HG03442 (cell line): Measurements from ENCODE around the gene FGL2.
"Not testable (repeated sequence)": the region's sequence is repeated elsewhere in the genome, so short reads cannot be mapped to it uniquely, and the experiment has no call there.

Experiments
- ATAC-seq: cut with Tn5 transposase; IDR thresholded peaks from one replicate; pipeline ENCODE4 v1.9.1; 2021; ENCODE audit warnings: mild to moderate bottlenecking, moderate library complexity; ENCODE audit not compliant: unreplicated experiment

FGL2 gene

DNA sequence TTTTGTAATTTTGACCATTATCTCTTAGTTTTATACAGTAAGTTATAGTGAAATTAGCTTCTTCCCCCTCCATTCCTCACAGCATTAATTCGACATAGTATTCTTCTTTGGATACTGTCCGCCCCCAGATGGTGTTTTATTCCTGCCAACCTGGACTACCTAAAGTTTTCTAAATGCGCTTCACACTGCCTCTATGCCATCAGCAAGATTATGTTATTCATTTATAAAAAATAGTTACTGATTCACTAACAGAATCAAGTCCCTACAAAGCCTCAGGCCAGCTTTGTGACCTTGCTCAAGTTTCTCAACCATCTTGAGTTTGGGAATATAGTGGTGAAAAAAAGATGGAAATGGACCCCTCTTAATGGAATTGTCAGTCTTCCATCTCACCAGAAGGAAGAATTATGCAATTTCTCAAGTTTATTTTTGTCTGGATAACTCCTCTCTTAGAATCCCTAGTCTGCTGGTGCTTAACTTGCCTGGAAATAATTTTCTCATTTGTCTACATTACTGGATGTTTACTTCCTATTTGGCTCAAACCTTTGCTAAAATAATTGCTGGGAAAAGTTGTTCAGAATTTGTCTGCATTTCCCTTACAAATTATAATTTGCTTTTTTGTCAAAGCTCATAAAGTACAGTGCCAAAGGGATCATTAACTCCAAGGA lies 16.7 kb upstream of the FGL2 start:
- ATAC-seq = no peak

DNA sequence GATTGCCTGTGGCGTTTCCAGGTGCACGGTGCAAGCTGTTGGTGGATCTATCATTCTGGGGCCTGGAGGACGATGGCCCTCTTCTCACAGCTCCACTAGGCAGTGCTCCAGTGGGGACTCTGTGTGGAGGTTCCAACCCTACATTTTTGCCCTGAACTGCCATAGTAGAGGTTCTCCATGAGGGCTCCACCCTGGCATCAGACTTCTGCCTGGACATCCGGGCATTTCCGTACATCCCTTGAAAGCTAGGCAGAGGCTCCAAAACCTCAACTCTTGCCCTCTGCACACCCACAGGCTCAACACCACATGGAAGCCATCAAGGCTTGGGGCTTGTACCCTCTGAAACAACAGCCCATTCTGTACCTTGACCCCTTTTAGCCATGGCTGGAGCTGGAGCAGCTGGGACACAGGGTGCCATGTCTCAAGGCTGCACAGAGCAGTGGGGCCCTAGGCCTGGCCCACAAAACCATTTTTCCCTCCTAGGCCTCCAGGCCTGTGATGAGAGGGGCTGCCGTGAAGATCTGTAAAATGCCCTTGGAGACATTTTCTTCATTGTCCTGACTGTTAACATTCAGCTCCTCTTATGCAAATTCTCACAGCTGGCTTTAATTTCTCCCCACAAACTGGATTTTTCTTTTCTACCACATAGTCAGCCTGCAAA lies 10.0 kb upstream of the FGL2 start:
- ATAC-seq = no peak

DNA sequence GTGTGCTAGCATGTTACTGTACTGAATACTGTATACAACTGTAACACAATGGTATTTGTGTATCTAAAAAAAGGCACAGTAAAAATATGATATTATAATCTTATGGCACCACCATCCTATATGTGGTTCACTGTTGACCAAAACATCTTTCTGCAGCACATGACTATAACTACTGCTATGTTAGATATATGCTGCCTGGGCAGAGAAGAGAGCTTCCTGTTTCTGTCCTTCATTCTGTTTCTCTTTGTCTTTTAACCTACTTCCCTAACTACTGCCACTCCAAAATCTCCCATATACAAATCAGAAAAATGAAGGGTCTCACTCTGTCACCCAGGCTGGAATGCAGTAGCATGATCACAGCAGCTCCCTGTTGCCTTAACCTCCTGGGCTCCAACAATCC lies 8.8 kb upstream of the FGL2 start:
- ATAC-seq = no peak

DNA sequence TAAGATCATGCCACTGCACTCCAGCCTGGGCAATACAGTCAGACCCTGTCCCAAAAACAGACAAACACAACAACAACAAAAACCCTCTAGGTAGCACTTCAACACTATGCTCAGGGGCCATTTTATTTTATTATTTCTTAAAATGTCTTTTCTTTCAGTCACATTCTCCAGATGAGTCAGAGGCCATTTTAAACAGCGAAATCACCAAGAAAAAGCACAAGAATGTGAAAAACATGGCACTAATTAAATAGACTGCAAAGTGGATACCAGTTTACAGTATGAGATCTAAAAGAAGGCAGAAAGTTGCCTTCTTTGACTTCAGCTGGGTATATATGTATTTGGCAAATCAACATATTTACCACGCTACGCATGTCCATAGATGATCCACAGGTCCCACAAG lies 6.1 kb upstream of the FGL2 start:
- ATAC-seq = no peak

DNA sequence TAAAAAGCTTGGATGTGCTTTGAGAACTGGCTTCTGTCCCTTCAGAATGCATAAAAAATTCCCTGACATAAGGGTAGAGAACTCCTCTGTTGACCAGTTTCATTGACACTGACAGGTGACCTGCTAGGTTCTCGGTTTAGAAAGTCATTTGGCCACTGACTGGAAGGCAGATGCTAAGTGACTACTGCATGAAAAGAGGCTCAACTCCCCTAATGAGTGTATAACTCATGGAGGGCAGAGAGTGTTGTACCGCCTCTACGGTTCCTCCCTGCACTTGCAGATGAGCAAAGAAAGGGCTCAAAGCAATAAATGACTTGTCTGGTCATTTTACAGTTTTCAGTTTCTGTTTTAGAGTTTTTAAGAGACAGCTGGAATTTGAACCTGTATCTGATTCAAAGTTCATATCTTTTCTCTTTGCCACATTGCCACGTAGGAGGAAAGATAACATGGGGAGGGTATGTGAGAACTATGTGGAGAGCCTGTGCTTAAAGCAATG lies 2.9 kb upstream of the FGL2 start:
- ATAC-seq = peak; percentile 98

DNA sequence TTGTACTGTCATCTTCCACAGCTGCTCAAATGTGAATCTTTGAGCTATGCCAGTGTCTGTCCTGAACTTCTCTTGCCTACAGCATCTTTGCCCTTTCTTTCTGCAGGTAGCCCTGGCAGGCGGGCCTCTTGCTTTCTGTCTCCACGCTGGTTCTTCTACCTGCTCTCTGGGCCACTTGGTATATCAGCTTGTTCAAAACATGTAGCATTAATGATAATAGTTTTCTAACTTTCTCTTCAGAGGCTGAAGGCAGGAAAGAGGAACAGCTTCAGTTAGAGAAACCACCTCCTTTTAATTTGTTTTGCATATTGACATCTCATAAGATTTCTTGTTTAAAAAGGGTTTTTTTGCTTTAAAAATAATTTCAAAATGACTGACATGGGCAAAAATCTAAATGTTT lies 923 bp upstream of the FGL2 start:
- no peak for ATAC-seq

DNA sequence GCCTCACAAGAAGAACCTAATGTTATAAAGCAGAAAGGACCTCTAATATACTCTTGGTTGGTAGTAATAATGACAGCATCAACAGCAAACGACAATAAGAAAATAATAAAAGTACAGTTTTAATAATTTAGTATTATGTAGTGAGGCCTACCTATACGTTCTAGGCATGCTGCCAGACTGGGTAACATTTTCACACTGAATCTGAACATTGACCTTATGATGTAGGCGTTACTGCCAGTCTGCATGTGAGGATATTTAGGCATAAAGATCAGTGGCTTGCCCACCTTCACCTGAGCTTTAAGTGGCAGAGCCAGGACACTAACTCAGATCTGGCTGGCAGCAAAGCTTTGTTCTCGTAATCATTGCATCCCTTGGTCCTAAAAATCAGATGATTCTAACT lies 2.5 kb downstream of the FGL2 start:
- ATAC-seq = no peak

DNA sequence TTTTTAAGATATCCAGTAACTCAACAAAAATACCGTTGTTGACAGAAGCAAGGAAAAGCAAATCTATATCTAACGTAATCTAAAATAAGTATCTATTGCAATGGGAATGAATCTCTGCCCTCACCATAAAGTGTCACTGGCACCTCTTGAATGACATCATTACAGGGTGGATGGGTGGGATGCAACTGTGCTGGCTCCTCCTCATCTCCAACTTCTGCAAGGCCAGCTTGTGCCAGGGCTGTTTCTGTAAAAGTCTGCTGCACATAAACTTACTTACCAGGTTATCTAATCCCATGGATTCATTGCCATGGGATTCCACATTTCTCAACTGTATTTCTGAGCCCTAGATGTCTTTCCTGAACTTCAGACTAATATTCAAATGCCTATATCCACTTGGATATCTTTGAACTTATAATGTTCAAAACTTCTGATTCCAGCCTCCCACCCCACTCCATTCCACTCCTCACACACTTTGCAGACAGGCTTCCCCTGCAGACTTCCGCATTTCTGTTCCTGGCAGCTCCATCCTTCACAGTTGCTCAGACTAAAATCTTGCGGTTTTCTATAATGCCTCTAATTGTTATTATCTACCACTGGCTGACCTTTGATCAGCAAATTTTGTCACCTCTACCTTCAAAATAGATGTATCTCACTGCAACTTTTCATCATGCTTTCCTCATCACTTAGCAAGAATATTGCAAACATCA lies 10.7 kb downstream of the FGL2 start:
- ATAC-seq = no peak

DNA sequence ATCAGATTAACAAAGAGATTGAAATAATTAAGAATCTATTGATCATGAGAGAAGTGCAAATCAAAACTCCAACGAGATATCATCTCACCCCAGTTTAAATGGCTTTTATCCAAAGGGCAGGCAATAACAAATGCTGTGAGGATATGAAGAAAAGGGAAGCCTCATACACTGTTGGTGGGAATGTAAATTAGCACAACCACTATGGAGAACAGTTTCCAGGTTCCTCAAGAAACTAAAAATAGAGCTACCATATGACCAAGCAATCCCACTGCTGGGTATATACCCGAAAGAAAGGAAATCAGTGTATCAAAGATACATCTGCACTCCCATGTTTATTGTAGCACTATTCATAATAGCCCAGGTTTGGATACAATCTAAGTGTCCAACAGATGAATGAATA lies 13.8 kb downstream of the FGL2 start:
- no peak for ATAC-seq

DNA sequence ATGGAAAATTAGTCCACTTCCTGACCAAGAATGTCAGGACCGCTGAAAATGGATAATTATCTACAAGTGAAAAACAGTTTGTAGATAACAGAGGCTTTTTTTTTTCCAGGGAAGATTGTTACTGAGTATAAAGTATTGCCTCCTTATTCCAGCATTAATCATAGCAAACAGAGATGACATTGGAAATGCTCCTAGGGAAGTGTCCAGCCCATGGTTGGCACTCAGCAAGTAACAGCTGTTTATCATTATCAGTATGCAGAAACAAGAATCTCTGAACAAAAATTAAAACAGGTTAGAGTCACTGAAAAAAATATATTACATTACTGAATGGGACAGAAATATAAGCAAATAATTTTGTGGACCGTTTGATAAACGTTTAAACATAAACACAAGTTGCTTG lies 14.6 kb downstream of the FGL2 start:
- ATAC-seq = no peak

DNA sequence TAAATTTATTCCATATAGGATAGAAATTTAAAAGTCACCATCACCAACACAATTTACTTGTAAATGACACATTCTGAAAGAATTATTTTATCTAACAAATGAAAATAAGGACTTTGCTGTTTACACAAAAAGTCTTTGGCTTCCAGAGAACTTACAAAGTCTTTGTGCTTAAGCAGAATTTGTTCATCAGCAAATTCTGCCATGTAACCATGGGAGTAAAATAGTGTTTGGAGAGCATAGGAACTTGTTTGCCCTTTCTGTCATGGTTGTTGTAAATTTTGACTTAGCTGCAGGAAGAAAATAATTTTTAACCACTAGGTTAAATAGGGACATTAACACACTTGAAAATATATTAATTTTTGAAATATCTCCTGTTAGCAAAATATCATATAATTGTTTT lies 15.2 kb downstream of the FGL2 start:
- no peak for ATAC-seq

DNA sequence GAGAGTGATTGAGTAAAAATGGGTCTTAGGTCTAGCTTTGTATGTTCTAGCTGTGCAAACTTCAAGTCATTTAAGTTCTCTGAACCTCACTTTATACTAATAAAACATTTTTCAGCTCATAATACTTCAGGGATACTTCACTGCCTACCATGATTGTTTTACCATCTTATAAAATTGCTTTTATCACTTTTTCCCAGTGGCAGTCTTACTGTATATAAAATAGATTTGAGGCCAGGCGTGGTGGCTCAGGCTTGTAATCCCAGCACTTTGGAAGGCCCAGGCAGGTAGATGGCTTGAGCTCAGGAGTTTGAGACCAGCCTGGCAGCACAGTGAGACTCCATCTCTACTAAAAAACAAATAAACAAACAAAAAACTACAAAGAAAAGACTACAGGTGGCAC lies 17.4 kb downstream of the FGL2 start:
- no peak for ATAC-seq

DNA sequence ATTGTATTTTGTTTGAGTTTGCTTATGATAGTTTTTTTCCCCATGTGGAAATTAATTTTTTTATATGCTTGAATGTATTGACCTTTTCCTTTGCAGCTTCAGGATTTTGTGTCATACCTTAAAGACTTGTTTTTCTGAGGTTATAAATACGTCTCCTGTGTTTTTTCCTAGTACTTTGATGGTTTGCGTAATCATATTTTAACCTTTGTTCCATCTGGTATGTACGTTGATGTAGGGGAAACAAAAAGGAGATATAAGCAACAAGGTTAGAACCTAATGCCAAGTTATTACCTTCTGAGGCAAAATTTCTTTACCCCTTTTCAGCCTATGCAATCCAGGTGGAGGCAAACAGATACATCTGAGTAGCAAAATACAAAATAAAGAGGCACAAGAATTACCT lies 17.9 kb downstream of the FGL2 start:
- no peak for ATAC-seq

DNA sequence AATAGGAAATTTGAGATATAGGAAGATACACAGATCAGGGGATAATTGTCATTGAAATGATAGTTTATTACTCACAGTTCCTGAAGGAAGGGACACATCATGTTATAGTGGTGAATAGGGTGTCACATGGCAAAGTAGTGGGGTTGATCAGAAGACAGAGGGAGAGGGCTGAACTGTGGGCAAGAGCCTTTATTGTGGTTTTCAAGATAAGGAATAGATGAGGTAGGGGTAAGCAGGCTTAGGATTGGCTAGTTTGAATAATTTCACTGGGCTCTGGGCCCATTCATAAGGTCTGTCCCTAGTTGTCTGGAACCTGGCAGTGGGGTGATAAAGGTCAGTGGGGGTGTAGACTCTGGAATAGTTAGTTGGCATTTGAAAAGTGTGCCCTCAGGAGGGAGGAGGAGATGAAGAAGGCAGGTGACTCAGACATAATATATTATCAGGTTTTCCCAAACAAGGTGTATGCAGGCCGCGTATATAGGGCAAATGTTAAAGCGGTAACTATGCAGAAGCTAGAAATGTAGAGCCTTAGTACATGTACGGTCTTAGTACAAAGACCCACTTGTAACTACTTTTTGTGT lies 18.5 kb downstream of the FGL2 start:
- ATAC-seq = no peak

DNA sequence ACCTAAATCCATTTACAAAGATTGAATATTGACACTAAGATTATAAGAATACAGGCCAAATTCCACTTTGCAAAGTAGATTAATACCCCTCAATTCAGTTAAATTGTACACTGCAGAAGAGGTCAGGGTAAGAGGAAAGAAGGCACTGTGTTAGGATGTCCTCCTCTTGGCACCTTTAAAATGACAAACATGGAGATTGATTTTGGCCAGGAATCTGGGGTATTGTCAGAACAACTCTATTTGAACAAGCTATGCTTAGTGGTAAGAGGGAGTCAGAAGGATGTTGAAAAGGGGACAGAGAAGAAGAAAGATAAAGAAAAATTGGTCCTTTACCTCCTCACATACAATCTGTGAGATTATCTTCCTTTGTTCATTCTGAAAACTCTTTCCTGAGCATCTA lies 21.6 kb downstream of the FGL2 start:
- not testable (repeated sequence) for ATAC-seq

DNA sequence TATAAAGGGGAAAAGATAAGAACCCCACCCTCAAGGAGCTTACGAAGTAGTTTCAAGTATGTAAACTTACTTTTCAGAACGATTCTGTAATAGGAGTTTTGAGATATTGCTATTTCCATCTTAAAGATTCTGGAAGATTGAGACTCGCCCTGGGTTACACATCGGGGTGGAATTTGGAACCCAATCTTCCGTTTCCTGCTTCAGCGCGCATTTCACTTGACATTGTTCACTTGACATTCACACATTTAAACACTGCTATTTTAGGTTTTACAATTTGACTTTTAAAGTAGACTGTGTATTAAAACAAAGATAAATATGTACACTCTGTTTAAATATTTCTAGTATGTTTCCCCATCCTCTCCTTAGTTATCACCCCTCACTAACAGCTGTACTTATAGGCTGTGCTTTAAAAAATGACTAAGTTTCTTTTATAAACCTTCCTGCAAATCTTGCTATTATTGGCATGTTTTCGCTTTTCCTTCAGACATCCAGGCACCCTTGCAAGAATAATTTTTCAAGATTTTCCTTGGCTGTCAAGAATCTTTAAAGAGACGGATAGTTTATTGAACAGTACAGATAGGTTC lies 22.2 kb downstream of the FGL2 start:
- not testable (repeated sequence) for ATAC-seq

DNA sequence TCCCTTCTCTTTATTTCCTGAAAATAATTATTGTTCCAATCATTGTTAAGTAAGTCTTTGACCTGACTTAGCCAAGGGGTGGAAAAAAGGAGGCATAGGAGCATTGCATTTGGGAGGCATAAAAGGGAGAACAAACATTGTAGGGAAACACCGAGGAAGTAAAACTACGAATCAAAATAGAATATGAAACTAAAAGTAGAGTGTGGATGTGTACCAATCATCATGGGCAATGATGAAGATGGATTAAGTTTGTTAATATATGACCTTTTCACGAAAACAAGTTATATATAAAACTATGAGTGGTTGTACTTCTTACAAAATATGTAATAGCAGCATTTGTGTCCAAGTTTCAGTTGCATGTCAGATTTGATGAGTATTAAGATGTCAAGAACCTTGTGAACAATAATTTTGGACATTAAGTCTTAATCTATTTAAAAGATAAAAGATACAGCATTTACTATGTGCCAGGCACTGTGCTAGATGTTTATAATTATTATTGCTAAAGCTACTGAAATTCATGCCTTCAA lies 24.3 kb downstream of the FGL2 start:
- peak; percentile 64 for ATAC-seq

DNA sequence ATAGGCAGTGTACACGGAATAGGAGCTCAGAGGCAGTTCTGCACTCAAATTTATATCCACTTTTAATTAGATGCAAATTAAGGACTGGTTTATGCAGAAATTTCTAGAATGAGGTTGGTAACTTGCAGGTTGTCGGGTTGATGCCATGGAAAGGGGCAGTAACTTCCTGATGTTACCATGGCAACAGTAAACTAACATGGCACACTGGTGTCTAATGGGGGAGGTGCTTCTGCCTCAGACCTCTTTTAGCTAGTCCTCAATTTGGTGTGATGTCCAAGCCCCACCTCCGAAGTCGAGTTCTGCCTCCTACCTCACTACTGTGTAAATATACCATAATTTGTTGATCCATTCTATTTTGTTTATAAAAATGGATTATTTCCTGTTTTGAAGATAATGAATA lies 25.2 kb downstream of the FGL2 start:
- not testable (repeated sequence) for ATAC-seq

DNA sequence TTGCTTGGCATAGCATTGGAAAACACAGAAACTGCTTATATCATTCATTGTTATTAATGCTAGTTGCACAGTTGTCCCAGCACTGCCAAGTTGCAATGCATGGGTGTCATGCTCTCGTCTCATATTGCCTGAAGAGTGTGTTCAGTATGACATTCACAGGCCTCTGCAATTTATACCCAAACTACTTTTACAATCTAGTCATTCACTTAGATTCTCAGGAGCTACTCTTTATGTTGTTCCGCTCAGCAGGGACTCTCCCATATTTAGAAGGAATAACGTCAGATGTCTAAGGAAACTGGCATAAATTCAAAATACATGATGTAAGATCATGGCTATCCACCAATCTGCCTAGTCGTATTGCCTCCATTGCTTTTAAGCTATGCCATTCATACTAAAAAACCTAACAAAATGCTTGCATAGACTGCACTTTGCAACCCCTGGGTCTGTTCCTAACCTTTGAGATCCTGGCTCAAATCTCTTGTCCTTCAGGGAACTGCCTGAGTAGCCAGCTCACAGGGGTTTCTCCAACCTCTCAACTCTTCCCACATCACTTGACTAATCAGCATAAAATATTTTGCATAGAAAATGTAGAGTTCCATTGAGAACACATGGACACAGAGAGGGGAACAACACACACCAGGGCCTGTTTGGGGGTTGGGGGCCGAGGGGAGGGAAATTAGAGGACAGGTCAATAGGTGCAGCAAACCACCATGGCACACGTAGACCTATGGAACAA lies 27.0 kb downstream of the FGL2 start:
- not testable (repeated sequence) for ATAC-seq

DNA sequence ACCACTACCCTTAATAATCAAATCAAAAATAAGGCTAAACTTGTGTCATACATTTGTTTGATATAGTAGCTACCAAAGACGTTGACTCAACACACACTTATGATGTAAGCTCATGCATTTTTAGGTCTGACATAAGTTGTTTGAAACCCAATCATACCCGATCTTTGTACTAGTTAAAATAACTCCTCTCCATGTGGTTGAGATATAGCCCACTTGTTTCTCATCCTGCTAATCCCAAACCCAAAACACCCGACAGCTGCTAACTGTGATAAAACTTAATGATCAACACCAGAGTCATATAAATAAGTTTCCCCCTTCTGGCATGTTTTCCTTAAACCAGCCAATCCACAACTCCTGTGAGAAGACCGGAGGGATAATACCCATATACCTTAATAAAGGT lies 28.5 kb downstream of the FGL2 start:
- not testable (repeated sequence) for ATAC-seq
